ENCODE measurements around the gene IDS.

DNA sequence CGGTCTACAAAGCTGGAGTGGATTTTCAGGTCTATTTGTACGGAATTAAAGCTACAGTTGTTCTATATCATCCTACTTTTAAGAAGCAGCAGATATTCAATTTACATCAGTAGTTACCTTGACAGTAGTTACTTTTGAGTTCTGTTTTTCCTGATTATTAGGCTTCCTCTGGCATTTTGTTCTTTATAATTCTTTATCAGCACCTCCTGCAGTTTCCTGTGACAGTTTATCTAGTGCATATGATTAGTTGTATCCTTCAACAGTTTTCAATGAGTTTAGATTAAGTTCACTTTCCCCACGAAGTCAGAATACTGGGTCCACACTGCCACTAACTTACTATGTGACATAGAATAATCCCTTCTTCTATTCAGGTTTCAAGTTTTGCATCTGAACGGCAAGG is 71.7 kb downstream of the IDS start:
- no peak for TF ChIP-seq EP300 (IDR thresholded peaks at IDR 0.05)
- TF ChIP-seq, protein P1, sequence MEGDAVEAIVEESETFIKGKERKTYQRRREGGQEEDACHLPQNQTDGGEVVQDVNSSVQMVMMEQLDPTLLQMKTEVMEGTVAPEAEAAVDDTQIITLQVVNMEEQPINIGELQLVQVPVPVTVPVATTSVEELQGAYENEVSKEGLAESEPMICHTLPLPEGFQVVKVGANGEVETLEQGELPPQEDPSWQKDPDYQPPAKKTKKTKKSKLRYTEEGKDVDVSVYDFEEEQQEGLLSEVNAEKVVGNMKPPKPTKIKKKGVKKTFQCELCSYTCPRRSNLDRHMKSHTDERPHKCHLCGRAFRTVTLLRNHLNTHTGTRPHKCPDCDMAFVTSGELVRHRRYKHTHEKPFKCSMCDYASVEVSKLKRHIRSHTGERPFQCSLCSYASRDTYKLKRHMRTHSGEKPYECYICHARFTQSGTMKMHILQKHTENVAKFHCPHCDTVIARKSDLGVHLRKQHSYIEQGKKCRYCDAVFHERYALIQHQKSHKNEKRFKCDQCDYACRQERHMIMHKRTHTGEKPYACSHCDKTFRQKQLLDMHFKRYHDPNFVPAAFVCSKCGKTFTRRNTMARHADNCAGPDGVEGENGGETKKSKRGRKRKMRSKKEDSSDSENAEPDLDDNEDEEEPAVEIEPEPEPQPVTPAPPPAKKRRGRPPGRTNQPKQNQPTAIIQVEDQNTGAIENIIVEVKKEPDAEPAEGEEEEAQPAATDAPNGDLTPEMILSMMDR (IDR thresholded peaks at IDR 0.05): no peak
- TF ChIP-seq POLR2A (IDR thresholded peaks at IDR 0.05): no peak

Data from ovary (tissue), 3 donors.